Measurements from ENCODE around the gene CTNNB1. TPM values are rescaled to one million over a fixed set of nuclear protein-coding genes. Genes with fewer than 3 reads are reported as not detected.

Gene CTNNB1
- total RNA-seq, 1 experiment from 2014 or later = 186 TPM

DNA sequence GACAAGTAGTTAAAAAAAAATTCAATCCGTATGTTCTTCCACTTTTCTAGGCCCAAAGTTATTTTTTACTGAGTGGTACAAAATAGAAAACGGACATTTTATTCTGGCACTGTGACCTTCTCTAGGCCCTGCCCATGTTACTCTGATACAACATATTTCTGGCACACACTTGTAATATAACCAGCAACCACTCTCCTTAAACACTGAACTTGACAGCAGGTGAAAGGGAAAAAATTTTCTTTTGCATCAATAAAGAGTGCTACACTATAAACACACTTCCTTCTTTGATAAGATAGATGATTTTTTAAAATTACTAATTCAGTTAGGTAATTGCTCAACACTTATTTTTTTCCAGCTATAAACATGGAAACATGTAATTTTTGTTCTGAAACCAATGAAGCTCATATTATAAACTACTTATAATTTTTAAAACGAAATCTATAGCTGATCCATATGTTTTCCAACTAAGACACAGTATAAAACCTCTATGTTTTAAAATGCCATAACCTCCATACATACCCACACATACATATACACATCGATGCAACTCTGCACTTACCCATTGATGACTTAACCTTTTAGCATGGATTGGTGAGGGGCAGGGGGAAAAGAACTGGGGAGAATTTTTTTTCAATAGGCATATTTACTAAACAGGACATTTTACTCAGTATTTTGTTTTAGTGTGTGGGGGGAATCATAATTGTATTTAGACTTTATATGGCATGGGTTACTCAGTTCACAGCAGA lies 5.3 kb upstream of the CTNNB1 start:
- Histone ChIP-seq H3K27me3 (ENCODE audit: control insufficient read depth, insufficient read depth, low read length) (no peaks in the 10 kb centered on the region; the same call in 1 of the 2 replicates), H3K36me3 (ENCODE audit: control insufficient read depth, insufficient read depth, low read length) (no peaks in the 10 kb centered on the region), H3K4me3 (ENCODE audit: low read depth in 2 of 2, low read length in 2 of 2) (no peak overlapping the region), H3K27ac (ENCODE audit: low read length) (no peak overlapping the region), H3K4me1 (ENCODE audit: control insufficient read depth, insufficient read depth, low read length) (no peaks in the 10 kb centered on the region), H3K9me3 (ENCODE audit: control insufficient read depth, insufficient read depth, low read depth, low read length) (no peaks in the 10 kb centered on the region)
- ChIA-PET CTCF (no interaction called here), POLR2A (no interaction called here)
- ATAC-seq (no peak), DNase-seq (ENCODE audit: low read depth, low spot score) (no peak)
- in situ Hi-C loops (cut with HindIII; ENCODE audit: low pct_unique_long_range_greater_than_20kb, low sequenced_read_pairs) (no loop called here), intact Hi-C loops (cut with micrococcal nuclease; ENCODE audit: unreplicated experiment) (no loop called here)
- BruUV-seq (replicated peaks) = no TSS peak
- TF ChIP-seq, protein P1, sequence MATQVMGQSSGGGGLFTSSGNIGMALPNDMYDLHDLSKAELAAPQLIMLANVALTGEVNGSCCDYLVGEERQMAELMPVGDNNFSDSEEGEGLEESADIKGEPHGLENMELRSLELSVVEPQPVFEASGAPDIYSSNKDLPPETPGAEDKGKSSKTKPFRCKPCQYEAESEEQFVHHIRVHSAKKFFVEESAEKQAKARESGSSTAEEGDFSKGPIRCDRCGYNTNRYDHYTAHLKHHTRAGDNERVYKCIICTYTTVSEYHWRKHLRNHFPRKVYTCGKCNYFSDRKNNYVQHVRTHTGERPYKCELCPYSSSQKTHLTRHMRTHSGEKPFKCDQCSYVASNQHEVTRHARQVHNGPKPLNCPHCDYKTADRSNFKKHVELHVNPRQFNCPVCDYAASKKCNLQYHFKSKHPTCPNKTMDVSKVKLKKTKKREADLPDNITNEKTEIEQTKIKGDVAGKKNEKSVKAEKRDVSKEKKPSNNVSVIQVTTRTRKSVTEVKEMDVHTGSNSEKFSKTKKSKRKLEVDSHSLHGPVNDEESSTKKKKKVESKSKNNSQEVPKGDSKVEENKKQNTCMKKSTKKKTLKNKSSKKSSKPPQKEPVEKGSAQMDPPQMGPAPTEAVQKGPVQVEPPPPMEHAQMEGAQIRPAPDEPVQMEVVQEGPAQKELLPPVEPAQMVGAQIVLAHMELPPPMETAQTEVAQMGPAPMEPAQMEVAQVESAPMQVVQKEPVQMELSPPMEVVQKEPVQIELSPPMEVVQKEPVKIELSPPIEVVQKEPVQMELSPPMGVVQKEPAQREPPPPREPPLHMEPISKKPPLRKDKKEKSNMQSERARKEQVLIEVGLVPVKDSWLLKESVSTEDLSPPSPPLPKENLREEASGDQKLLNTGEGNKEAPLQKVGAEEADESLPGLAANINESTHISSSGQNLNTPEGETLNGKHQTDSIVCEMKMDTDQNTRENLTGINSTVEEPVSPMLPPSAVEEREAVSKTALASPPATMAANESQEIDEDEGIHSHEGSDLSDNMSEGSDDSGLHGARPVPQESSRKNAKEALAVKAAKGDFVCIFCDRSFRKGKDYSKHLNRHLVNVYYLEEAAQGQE (IDR thresholded peaks at IDR 0.05; ENCODE audit: insufficient read depth in 1 of 2, low read depth in 2 of 2, low read length in 1 of 2) = no peak

DNA sequence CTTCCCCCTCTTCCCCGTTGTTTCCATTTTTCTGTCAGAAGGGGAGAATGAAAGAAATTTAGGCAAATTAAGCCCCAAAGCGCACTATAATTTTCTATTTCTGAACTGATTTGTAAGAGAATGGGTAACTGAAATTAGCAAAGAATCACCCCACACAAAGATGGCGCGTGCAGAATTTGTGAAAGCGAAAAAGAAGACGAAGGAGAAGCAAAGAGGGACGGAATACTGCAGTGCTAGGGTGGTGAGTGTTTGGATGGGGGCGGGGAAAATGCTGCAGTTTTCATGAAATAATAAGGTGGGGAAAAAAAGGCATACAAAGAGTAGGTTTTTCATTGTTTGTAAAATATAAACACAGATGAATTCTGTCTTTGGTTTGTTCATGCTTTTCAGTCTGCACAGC lies 4.6 kb upstream of the CTNNB1 start:
- in situ Hi-C loops (cut with HindIII; ENCODE audit: low pct_unique_long_range_greater_than_20kb, low sequenced_read_pairs) (no loop called here), intact Hi-C loops (cut with micrococcal nuclease; ENCODE audit: unreplicated experiment) (no loop called here)
- Histone ChIP-seq H3K27ac (ENCODE audit: low read length) (no peak overlapping the region), H3K9me3 (ENCODE audit: control insufficient read depth, insufficient read depth, low read depth, low read length) (no peaks in the 10 kb centered on the region), H3K4me1 (ENCODE audit: control insufficient read depth, insufficient read depth, low read length) (no peaks in the 10 kb centered on the region), H3K4me3 (ENCODE audit: low read depth in 2 of 2, low read length in 2 of 2) (no peak overlapping the region), H3K36me3 (ENCODE audit: control insufficient read depth, insufficient read depth, low read length) (peaks cover 2% of the 10 kb centered on the region; the same call in 1 of the 2 replicates), H3K27me3 (ENCODE audit: control insufficient read depth, insufficient read depth, low read length) (no peaks in the 10 kb centered on the region; the same call in 1 of the 2 replicates)
- no peak for DNase-seq (ENCODE audit: low read depth, low spot score)
- ChIA-PET POLR2A (no interaction called here), CTCF (no interaction called here)
- no peak for ATAC-seq
- BruUV-seq (replicated peaks) = no TSS peak
- TF ChIP-seq POLR2AphosphoS5 (IDR thresholded peaks at IDR 0.05; ENCODE audit: low read depth, low read length) (no peak), TCF7L2 (IDR thresholded peaks at IDR 0.05; ENCODE audit: low read depth, low read length) (no peak), SIN3A (IDR thresholded peaks at IDR 0.05; ENCODE audit: borderline replicate concordance, insufficient read depth, low read depth, low read length) (no peak)
- TF ChIP-seq, protein P1 (IDR thresholded peaks at IDR 0.05; ENCODE audit: insufficient read depth in 1 of 2, low read depth in 2 of 2, low read length in 1 of 2) = no peak
- TF ChIP-seq, protein P2, sequence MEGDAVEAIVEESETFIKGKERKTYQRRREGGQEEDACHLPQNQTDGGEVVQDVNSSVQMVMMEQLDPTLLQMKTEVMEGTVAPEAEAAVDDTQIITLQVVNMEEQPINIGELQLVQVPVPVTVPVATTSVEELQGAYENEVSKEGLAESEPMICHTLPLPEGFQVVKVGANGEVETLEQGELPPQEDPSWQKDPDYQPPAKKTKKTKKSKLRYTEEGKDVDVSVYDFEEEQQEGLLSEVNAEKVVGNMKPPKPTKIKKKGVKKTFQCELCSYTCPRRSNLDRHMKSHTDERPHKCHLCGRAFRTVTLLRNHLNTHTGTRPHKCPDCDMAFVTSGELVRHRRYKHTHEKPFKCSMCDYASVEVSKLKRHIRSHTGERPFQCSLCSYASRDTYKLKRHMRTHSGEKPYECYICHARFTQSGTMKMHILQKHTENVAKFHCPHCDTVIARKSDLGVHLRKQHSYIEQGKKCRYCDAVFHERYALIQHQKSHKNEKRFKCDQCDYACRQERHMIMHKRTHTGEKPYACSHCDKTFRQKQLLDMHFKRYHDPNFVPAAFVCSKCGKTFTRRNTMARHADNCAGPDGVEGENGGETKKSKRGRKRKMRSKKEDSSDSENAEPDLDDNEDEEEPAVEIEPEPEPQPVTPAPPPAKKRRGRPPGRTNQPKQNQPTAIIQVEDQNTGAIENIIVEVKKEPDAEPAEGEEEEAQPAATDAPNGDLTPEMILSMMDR (IDR thresholded peaks at IDR 0.05) = no peak
